Measurements from ENCODE around the gene TSPAN11.

DNA sequence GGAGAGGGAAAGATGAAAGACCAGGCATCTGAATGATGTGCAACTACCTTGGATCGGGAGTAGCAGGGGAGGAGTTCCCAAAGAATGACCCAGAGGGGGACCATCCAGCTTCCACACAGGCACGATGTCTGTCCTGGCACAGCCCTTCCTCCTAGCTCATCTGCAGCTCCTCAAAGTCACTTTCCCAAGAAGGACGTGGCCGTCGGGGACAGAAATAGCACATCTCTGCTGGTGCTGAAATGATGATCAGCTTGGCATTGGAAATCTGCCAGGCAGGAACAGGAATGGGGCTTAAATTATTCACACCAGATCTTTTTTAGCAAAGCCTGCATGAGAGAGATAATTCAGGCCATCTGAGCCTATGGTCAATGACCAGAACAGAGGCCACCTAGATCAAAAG is 41.7 kb downstream of the TSPAN11 start:
- TF ChIP-seq ZNF274 (IDR thresholded peaks at IDR 0.05; ENCODE audit: low read depth, low read length) (no peak), SUZ12 (IDR thresholded peaks at IDR 0.05; ENCODE audit: extremely low read depth, insufficient read depth, insufficient read length) (no peak)

All from NT2/D1 (cell line).